Neural cell (in vitro differentiated cells): ENCODE measurements around the gene HADH. TPM values are rescaled to one million over a fixed set of nuclear protein-coding genes. Genes with fewer than 3 reads are reported as not detected.

Experiments used
- H2AFZ ChIP-seq: fragments of 200-600, 300-800 bp; sonication (generic), shearing (Covaris generic); 2 replicates; pipeline ENCODE4 v1.6.0; 2014; ENCODE audit warnings: low read depth, mild to moderate bottlenecking, antibody characterized with exemption, low read length, moderate library complexity
- H3F3A ChIP-seq: fragments of 200-600 bp; shearing (Covaris generic); 2 replicates; pipeline ENCODE4 v1.6.1; 2016; ENCODE audit warnings: mild to moderate bottlenecking, moderate library complexity, mixed read lengths, antibody characterized with exemption, low read length; ENCODE audit not compliant: insufficient read depth, poor library complexity, severe bottlenecking
- H3K27ac ChIP-seq: fragments of 200-600, 300-800 bp; sonication (generic), shearing (Covaris generic); 2 replicates; pipeline ENCODE4 v1.5.1; 2014; ENCODE audit warnings: mild to moderate bottlenecking, low read length, moderate library complexity
- H3K27me3 ChIP-seq: fragments of 300-800, 200-600 bp; sonication (generic), shearing (Covaris generic); 2 replicates; pipeline ENCODE4 v1.6.0; 2014; ENCODE audit warnings: mild to moderate bottlenecking, low read depth, low read length, moderate library complexity; ENCODE audit not compliant: insufficient read depth
- H3K36me3 ChIP-seq: fragments of 300-800, 200-600 bp; sonication (generic), shearing (Covaris generic); 2 replicates; pipeline ENCODE4 v1.5.1; 2014; ENCODE audit warnings: mild to moderate bottlenecking, antibody characterized with exemption, low read length, moderate library complexity; ENCODE audit not compliant: insufficient read depth
- H3K4me2 ChIP-seq: fragments of 300-800, 200-600 bp; sonication (generic), shearing (Covaris generic); 2 replicates; pipeline ENCODE4 v1.6.0; 2014; ENCODE audit warnings: mild to moderate bottlenecking, low read length
- H3K4me3 ChIP-seq: fragments of 300-800, 200-600 bp; sonication (generic), shearing (Covaris generic); 2 replicates; pipeline ENCODE4 v1.5.1; 2014; ENCODE audit warnings: mild to moderate bottlenecking, low read length, moderate library complexity
- H3K79me2 ChIP-seq: fragments of 200-600 bp; shearing (Covaris generic); replicated peaks from 2 replicates; pipeline ENCODE4 v1.6.0; 2014; ENCODE audit warnings: mild to moderate bottlenecking, low read length, moderate library complexity; ENCODE audit not compliant: insufficient read depth
- H3K9ac ChIP-seq: fragments of 300-800, 200-600 bp; sonication (generic), shearing (Covaris generic); 2 replicates; pipeline ENCODE4 v1.6.1; 2016; ENCODE audit warnings: mild to moderate bottlenecking, low read length, mixed read lengths
- H3K9me2 ChIP-seq: fragments of 200-600 bp; shearing (Covaris generic); 2 replicates; pipeline ENCODE4 v1.6.1; 2016; ENCODE audit warnings: mild to moderate bottlenecking, low read length, mixed read lengths; ENCODE audit not compliant: insufficient read depth
- H3K9me3 ChIP-seq: fragments of 200-600, 300-800 bp; sonication (generic), shearing (Covaris generic); 2 replicates; pipeline ENCODE4 v1.6.1; 2016; ENCODE audit warnings: mild to moderate bottlenecking, mixed run types, low read length, moderate library complexity, mixed read lengths
- H4K20me1 ChIP-seq: fragments of 200-600 bp; shearing (Covaris generic); 2 replicates; pipeline ENCODE4 v1.6.1; 2016; ENCODE audit warnings: mild to moderate bottlenecking, mixed run types; ENCODE audit not compliant: insufficient read depth
- CTCF ChIP-seq: fragments of 450-650 bp; IDR thresholded peaks from 2 replicates; pipeline ENCODE4 v1.5.1; 2014; ENCODE audit warnings: antibody characterized with exemption, mild to moderate bottlenecking, moderate library complexity; ENCODE audit not compliant: poor library complexity, severe bottlenecking
- EP300 ChIP-seq: fragments of 450-650 bp; conservative IDR thresholded peaks from 2 replicates; pipeline ENCODE4 v1.6.1; 2014; ENCODE audit warnings: antibody characterized with exemption, mild to moderate bottlenecking, moderate library complexity; ENCODE audit not compliant: poor library complexity, severe bottlenecking
- EZH2 ChIP-seq: fragments of 200-600, 300-800 bp; shearing (Covaris generic), sonication (generic); IDR thresholded peaks from 2 replicates; pipeline ENCODE4 v1.6.1; 2014; ENCODE audit warnings: antibody characterized with exemption, low read length, borderline replicate concordance, mild to moderate bottlenecking; ENCODE audit not compliant: insufficient read depth, poor library complexity, severe bottlenecking
- MXI1 ChIP-seq: fragments of 450-650 bp; conservative IDR thresholded peaks from 2 replicates; pipeline ENCODE4 v1.6.1; 2014; ENCODE audit warnings: antibody characterized with exemption, mild to moderate bottlenecking; ENCODE audit not compliant: poor library complexity, severe bottlenecking
- POLR2AphosphoS5 ChIP-seq: IDR thresholded peaks from 2 replicates; pipeline ENCODE4 v1.6.1; 2012
- RAD21 ChIP-seq: fragments of 450-650 bp; conservative IDR thresholded peaks from 2 replicates; pipeline ENCODE4 v1.6.1; 2014; ENCODE audit warnings: antibody characterized with exemption, mild to moderate bottlenecking, moderate library complexity
- REST ChIP-seq: IDR thresholded peaks from 2 replicates; pipeline ENCODE4 v1.6.1; 2012; ENCODE audit warnings: borderline replicate concordance
- SMC3 ChIP-seq: fragments of 450-650 bp; conservative IDR thresholded peaks from 2 replicates; pipeline ENCODE4 v1.6.1; 2014; ENCODE audit warnings: antibody characterized with exemption, mild to moderate bottlenecking, moderate library complexity; ENCODE audit not compliant: poor library complexity
- TAF1 ChIP-seq: IDR thresholded peaks from 2 replicates; pipeline ENCODE4 v1.6.1; 2012; ENCODE audit warnings: low read depth
- polyA plus RNA-seq: library from polyadenylated mRNA; depleted of rRNA; stranded (reverse); fragments of >200 nt; gene quantifications from 2 replicates; pipeline ENCODE4 v1.2.3, GENCODE V29; 2014

Gene HADH
- polyA plus RNA-seq, 1 donor from 2014 or later, result 25.7 TPM

DNA sequence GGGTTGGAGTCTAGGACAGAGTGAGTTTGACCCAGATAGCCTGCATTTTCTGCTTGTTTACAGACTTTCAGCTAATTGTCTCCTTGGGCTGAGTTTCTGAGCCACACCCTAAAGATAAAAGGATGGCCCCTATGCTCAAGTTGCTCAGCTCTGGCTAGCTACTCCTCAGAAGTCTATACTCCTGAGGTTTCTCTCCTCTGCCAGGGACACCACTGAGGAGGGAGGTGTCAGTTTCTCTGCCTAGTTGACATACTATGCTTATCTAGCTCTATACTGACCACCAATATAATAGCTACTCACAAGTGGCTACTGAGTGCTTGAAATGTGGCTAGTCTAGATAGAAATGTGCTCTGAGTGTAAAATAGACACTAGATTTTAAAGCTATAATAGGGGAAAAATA, 23.6 kb downstream of the HADH start:
- Histone ChIP-seq H3K4me2 (no peak overlapping the region), H3K27me3 (no peaks in the 10 kb centered on the region), H4K20me1 (no peaks in the 10 kb centered on the region), H3K9me2 (no peaks in the 10 kb centered on the region), H3K36me3 (peaks cover 5% of the 10 kb centered on the region), H3K27ac (no peak overlapping the region), H3K4me3 (no peak overlapping the region), H3K9ac (no peak overlapping the region), H3F3A (no peaks in the 10 kb centered on the region), H2AFZ (no peak overlapping the region), H3K79me2 (no peaks in the 10 kb centered on the region), H3K9me3 (no peaks in the 10 kb centered on the region)
- TF ChIP-seq MXI1, result no peak
- TF ChIP-seq EP300, result no peak
- no peak for TF ChIP-seq RAD21
- no peak for TF ChIP-seq EZH2
- TF ChIP-seq CTCF, result no peak
- TF ChIP-seq TAF1, result no peak
- no peak for TF ChIP-seq POLR2AphosphoS5
- no peak for TF ChIP-seq REST
- no peak for TF ChIP-seq SMC3

- Histone ChIP-seq H3K9me2 (no peaks in the 10 kb centered on the region), H2AFZ (no peak overlapping the region), H3K27me3 (no peaks in the 10 kb centered on the region), H3K9ac (no peak overlapping the region), H3K9me3 (no peaks in the 10 kb centered on the region), H3K79me2 (no peaks in the 10 kb centered on the region), H3K27ac (no peak overlapping the region), H3F3A (no peaks in the 10 kb centered on the region), H3K4me2 (no peak overlapping the region), H3K36me3 (peaks cover 5% of the 10 kb centered on the region), H4K20me1 (no peaks in the 10 kb centered on the region), H3K4me3 (no peak overlapping the region)
- TF ChIP-seq RAD21 (no peak), EZH2 (no peak), TAF1 (no peak), EP300 (no peak), REST (no peak), MXI1 (no peak), SMC3 (no peak), CTCF (no peak), POLR2AphosphoS5 (no peak)
These were observed 24.3 kb downstream of the HADH start for GRCh38 chr4:108013955-108014354.
